Gastroesophageal sphincter (tissue), 3 donors: Measurements from ENCODE around the gene SYT1.

Source experiments
- EP300 ChIP-seq: sonication (generic); formaldehyde crosslinking; IDR thresholded peaks from one replicate; pipeline ENCODE4 v1.6.1; 2017; ENCODE audit warnings: antibody characterized with exemption, mild to moderate bottlenecking
- POLR2A ChIP-seq, 2 donors: fragments of 450-650 bp; IDR thresholded peaks; one replicate each; pipeline ENCODE4 v1.6.1; 2017; ENCODE audit warnings: antibody characterized with exemption in 2 of 2, mild to moderate bottlenecking in 2 of 2, moderate library complexity in 1 of 2
- POLR2AphosphoS5 ChIP-seq: sonication (generic); formaldehyde crosslinking; IDR thresholded peaks from one replicate; pipeline ENCODE4 v1.6.1; 2017; ENCODE audit warnings: antibody characterized with exemption
- TF ChIP-seq, protein P1 (sequence below), 4 experiments: fragments of 200-600 bp in 2 of 4; fragments of 450-650 bp in 2 of 4; sonication (generic) in 1 of 4; IDR thresholded peaks; one replicate each; pipeline ENCODE4 v1.5.1; 2017 to 2019; ENCODE audit warnings: antibody characterized with exemption in 4 of 4, mild to moderate bottlenecking in 2 of 4, moderate library complexity in 2 of 4

DNA sequence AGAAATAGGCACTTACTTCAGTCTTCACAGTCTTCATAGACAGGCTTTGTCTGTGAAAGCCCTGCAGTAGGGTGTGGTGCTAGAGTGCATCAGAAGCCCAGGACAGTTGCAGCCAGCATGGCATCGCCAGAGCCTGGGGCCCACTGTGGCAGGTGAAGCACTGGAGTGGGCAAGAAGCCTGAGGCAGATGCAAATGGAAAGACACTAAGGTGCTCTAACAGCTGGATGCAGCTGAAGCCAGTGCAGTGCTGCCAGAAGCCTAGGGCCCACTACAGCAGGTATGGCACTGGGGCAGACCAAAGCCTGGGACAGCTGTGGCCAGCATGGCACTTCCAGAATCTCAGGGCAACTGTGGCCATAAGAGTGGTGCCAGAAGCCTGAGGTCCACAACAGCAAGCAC, 358.6 kb downstream of the SYT1 start:
- TF ChIP-seq, protein P1, sequence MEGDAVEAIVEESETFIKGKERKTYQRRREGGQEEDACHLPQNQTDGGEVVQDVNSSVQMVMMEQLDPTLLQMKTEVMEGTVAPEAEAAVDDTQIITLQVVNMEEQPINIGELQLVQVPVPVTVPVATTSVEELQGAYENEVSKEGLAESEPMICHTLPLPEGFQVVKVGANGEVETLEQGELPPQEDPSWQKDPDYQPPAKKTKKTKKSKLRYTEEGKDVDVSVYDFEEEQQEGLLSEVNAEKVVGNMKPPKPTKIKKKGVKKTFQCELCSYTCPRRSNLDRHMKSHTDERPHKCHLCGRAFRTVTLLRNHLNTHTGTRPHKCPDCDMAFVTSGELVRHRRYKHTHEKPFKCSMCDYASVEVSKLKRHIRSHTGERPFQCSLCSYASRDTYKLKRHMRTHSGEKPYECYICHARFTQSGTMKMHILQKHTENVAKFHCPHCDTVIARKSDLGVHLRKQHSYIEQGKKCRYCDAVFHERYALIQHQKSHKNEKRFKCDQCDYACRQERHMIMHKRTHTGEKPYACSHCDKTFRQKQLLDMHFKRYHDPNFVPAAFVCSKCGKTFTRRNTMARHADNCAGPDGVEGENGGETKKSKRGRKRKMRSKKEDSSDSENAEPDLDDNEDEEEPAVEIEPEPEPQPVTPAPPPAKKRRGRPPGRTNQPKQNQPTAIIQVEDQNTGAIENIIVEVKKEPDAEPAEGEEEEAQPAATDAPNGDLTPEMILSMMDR (IDR thresholded peaks at IDR 0.05), result no peak
- TF ChIP-seq POLR2A (IDR thresholded peaks at IDR 0.05), result no peak
- TF ChIP-seq EP300, result no peak
- no peak for TF ChIP-seq POLR2AphosphoS5
